DOHH2 (cell line): Measurements from ENCODE around the gene UNKL.

Experiments used
- H3F3A ChIP-seq: fragments of 200-600 bp; sonication (generic), shearing (Covaris generic); 2 replicates; pipeline ENCODE4 v1.6.0; 2016; ENCODE audit warnings: antibody characterized with exemption, mild to moderate bottlenecking; ENCODE audit not compliant: control insufficient read depth, insufficient read depth
- H3K27ac ChIP-seq: fragments of 200-600 bp; sonication (generic); 2 replicates; pipeline ENCODE4 v1.5.1; 2014; ENCODE audit warnings: low read depth, mild to moderate bottlenecking, low read length, moderate library complexity
- H3K27me3 ChIP-seq: fragments of 200-600 bp; sonication (generic); 2 replicates; pipeline ENCODE4 v1.6.1; 2014; ENCODE audit warnings: mild to moderate bottlenecking, low read length, mixed read lengths; ENCODE audit not compliant: control insufficient read depth
- H3K36me3 ChIP-seq: fragments of 200-600 bp; sonication (generic); 2 replicates; pipeline ENCODE4 v1.6.1; 2014; ENCODE audit warnings: mild to moderate bottlenecking, low read length, moderate library complexity, mixed read lengths; ENCODE audit not compliant: control insufficient read depth
- H3K4me1 ChIP-seq: fragments of 200-600 bp; sonication (generic); 2 replicates; pipeline ENCODE4 v1.6.1; 2014; ENCODE audit warnings: mild to moderate bottlenecking, low read length, mixed read lengths; ENCODE audit not compliant: control insufficient read depth
- H3K4me2 ChIP-seq: fragments of 200-600 bp; sonication (generic); 2 replicates; pipeline ENCODE4 v1.6.0; 2014; ENCODE audit warnings: mild to moderate bottlenecking, low read length, moderate library complexity
- H3K4me3 ChIP-seq: fragments of 200-600 bp; sonication (generic); 2 replicates; pipeline ENCODE4 v1.5.1; 2014; ENCODE audit warnings: mild to moderate bottlenecking, low read length, mixed read lengths
- H3K79me2 ChIP-seq: fragments of 200-600 bp; sonication (generic); 2 replicates; pipeline ENCODE4 v1.6.1; 2014; ENCODE audit warnings: mild to moderate bottlenecking, low read length, mixed read lengths; ENCODE audit not compliant: control insufficient read depth
- H3K9me2 ChIP-seq: fragments of 200-600 bp; sonication (generic); replicated peaks from 2 replicates; pipeline ENCODE4 v1.6.1; 2014; ENCODE audit warnings: mild to moderate bottlenecking, low read length, mixed read lengths; ENCODE audit not compliant: control insufficient read depth
- H3K9me3 ChIP-seq: fragments of 200-600 bp; sonication (generic); 2 replicates; pipeline ENCODE4 v1.6.1; 2014; ENCODE audit warnings: antibody characterized with exemption, low read length, mixed read lengths; ENCODE audit not compliant: control insufficient read depth, insufficient read depth
- H4K20me1 ChIP-seq: fragments of 200-600 bp; sonication (generic); 2 replicates; pipeline ENCODE4 v1.6.0; 2014; ENCODE audit warnings: low read depth, mild to moderate bottlenecking, antibody characterized with exemption, low read length, moderate library complexity; ENCODE audit not compliant: control insufficient read depth, insufficient read depth
- EZH2phosphoT487 ChIP-seq: fragments of 200-600 bp; sonication (generic); IDR thresholded peaks from 2 replicates; pipeline ENCODE4 v1.6.1; 2017; ENCODE audit warnings: borderline replicate concordance, mild to moderate bottlenecking, antibody characterized with exemption, low read length, moderate library complexity, mixed read lengths
- TF ChIP-seq, protein P1 (sequence below): fragments of 200-600 bp; sonication (generic); IDR thresholded peaks from one replicate; pipeline ENCODE4 v1.5.1; 2014; ENCODE audit warnings: antibody characterized with exemption, mild to moderate bottlenecking, low read depth, low read length; ENCODE audit not compliant: poor library complexity, severe bottlenecking

Gene UNKL

DNA sequence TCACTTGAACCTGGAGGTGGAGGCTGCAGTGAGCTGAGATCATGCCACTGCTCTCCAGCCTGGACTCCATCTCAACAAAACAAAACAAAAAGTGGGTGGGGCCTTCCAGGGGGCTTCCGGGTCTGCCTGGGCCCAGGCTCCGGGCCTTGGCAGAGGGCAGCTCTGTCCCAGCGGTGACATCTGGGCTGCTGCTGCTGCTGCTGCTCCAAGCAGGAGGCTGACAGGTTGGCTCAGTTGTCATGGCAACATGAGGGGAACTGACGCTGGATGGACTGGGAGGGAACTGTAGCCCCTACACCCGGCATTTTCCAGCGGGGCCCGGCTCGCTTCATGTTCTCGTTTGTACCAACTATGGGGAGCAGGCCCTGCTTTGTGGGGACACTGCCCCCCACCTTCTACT lies 77.0 kb downstream of the UNKL start:
- H3K36me3 ChIP-seq = no peaks in the 10 kb centered on the region
- H3K4me1 ChIP-seq = peaks cover 16% of the 10 kb centered on the region
- H3K4me2 ChIP-seq = no peak overlapping the region
- peaks cover 24% of the 10 kb centered on the region for H3K27me3 ChIP-seq
- no peaks in the 10 kb centered on the region for H3F3A ChIP-seq
- H3K9me2 ChIP-seq = no peaks in the 10 kb centered on the region
- H3K4me3 ChIP-seq = no peak overlapping the region
- peaks cover 3% of the 10 kb centered on the region; the same call in 1 of the 2 replicates for H4K20me1 ChIP-seq
- H3K9me3 ChIP-seq = peaks cover 6% of the 10 kb centered on the region; the same call in 1 of the 2 replicates
- no peaks in the 10 kb centered on the region for H3K79me2 ChIP-seq
- H3K27ac ChIP-seq = no peak overlapping the region
- TF ChIP-seq, protein P1, sequence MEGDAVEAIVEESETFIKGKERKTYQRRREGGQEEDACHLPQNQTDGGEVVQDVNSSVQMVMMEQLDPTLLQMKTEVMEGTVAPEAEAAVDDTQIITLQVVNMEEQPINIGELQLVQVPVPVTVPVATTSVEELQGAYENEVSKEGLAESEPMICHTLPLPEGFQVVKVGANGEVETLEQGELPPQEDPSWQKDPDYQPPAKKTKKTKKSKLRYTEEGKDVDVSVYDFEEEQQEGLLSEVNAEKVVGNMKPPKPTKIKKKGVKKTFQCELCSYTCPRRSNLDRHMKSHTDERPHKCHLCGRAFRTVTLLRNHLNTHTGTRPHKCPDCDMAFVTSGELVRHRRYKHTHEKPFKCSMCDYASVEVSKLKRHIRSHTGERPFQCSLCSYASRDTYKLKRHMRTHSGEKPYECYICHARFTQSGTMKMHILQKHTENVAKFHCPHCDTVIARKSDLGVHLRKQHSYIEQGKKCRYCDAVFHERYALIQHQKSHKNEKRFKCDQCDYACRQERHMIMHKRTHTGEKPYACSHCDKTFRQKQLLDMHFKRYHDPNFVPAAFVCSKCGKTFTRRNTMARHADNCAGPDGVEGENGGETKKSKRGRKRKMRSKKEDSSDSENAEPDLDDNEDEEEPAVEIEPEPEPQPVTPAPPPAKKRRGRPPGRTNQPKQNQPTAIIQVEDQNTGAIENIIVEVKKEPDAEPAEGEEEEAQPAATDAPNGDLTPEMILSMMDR = no peak
- TF ChIP-seq EZH2phosphoT487 = no peak

GRCh38 chr16:1336619-1337018 lies 77.9 kb downstream of the UNKL start:
- TF ChIP-seq, protein P1 = no peak
- TF ChIP-seq EZH2phosphoT487 = no peak
- peaks cover 31% of the 10 kb centered on the region for H3K27me3 ChIP-seq
- no peak overlapping the region for H3K4me2 ChIP-seq
- no peaks in the 10 kb centered on the region for H3K36me3 ChIP-seq
- peaks cover 3% of the 10 kb centered on the region; the same call in 1 of the 2 replicates for H4K20me1 ChIP-seq
- no peaks in the 10 kb centered on the region for H3K9me2 ChIP-seq
- H3K27ac ChIP-seq = no peak overlapping the region
- H3K4me3 ChIP-seq = no peak overlapping the region
- H3K9me3 ChIP-seq = peaks cover 6% of the 10 kb centered on the region; the same call in 1 of the 2 replicates
- peaks cover 15% of the 10 kb centered on the region for H3K4me1 ChIP-seq
- no peaks in the 10 kb centered on the region for H3F3A ChIP-seq
- H3K79me2 ChIP-seq = no peaks in the 10 kb centered on the region

DNA sequence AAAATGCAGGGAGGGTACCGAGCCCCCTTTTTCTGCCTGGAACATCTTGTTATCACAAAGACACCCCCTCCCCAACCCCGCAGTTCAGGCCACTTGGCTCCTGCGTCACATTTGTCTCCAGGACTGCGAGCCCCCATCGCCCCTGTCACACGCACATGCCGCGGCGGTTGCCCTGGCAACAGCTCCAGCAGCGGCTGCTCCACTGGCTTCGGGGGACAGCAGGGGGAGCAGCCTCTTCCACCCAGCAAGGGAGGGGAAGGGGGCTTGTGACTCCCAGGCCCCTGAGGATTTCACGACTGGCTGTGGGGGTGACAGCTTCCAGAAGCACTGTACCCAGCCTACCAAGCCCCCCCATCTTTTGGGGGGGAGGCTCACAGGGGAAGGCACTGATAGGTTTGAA lies 78.5 kb downstream of the UNKL start:
- Histone ChIP-seq H3K9me2 (no peaks in the 10 kb centered on the region), H3K4me1 (peaks cover 19% of the 10 kb centered on the region), H3K9me3 (peaks cover 6% of the 10 kb centered on the region; the same call in 1 of the 2 replicates), H4K20me1 (peaks cover 3% of the 10 kb centered on the region; the same call in 1 of the 2 replicates), H3K27me3 (peaks cover 33% of the 10 kb centered on the region), H3K4me3 (no peak overlapping the region), H3K27ac (no peak overlapping the region), H3K36me3 (no peaks in the 10 kb centered on the region), H3F3A (no peaks in the 10 kb centered on the region), H3K79me2 (no peaks in the 10 kb centered on the region), H3K4me2 (no peak overlapping the region)
- TF ChIP-seq, protein P1 = peak; percentile 14
- no peak for TF ChIP-seq EZH2phosphoT487
